ENCODE results near the gene ZIC4. TPM values are rescaled to one million over a fixed set of nuclear protein-coding genes. Genes with fewer than 3 reads are reported as not detected.

ZIC4 gene
- total and polyA plus RNA-seq, 2 of the 8 experiments (the other 6 are each of a cell fraction or from before 2014, with no cell fraction given) = 0.03 to 0.13 TPM

GRCh38 chr3:147395899-147396711 is 10.2 kb downstream of the ZIC4 start:
- no peak overlapping the region; the same call in 1 of the 2 replicates for H2AFZ ChIP-seq (ENCODE audit: low read length)
- H4K91ac ChIP-seq (replicated peaks; ENCODE audit: insufficient read length, low read length) = no peak overlapping the region
- H2BK20ac ChIP-seq (ENCODE audit: low read length) = no peak overlapping the region
- H3K23ac ChIP-seq (ENCODE audit: insufficient read length) = no peak overlapping the region
- H2BK120ac ChIP-seq (replicated peaks; ENCODE audit: low read depth, low read length) = no peak overlapping the region
- H3K9ac ChIP-seq (replicated peaks in 1 of 4; ENCODE audit: extremely low read depth in 1 of 4, low read depth in 3 of 4, low read length in 3 of 4) = no peak overlapping the region
- ChIA-PET POLR2A (ENCODE audit: partially characterized antibody) (interaction anchor here (0.6 to 3.1 kb wide), 7 partner anchors 8 to 27 kb away, joined by 3 to 24 read pairs (median 4); no protein-coding TSS in a partner anchor), CTCF (ENCODE audit: partially characterized antibody) (interaction anchor here (0.5 to 27.3 kb wide), 13 partner anchors 8 to 276 kb away, joined by 3 to 485 read pairs (median 4); partner anchors contain the start of gene ZIC1)
- no peaks in the 10 kb centered on the region for H3K36me3 ChIP-seq (ENCODE audit: control insufficient read depth in 2 of 4, insufficient read depth in 4 of 4, low read length in 3 of 4)
- H4K8ac ChIP-seq (ENCODE audit: extremely low read depth, insufficient read depth, low read length) = peak overlapping the region; percentile 72
- H3K79me1 ChIP-seq (ENCODE audit: low read depth, low read length) = no peaks in the 10 kb centered on the region; the same call in 1 of the 2 replicates
- H3K27ac ChIP-seq (ENCODE audit: low read depth, low read length) = no peak overlapping the region
- peaks cover 25% of the 10 kb centered on the region for H3K23me2 ChIP-seq (ENCODE audit: low read depth, low read length)
- H4K20me1 ChIP-seq (replicated peaks in 1 of 2; ENCODE audit: control insufficient read depth in 1 of 2, insufficient read depth in 2 of 2, low read length in 2 of 2) = peaks cover 0 to 7% of the 10 kb centered on the region in 2 experiments
- H3K14ac ChIP-seq (ENCODE audit: insufficient read length) = no peak overlapping the region
- H3K9me3 ChIP-seq (ENCODE audit: insufficient read depth in 2 of 2, low read depth in 1 of 2, low read length in 1 of 2) = no peaks in the 10 kb centered on the region
- peaks cover 4 to 43% (median 17%) of the 10 kb centered on the region in 4 experiments for H3K4me1 ChIP-seq (replicated peaks in 1 of 4; ENCODE audit: control insufficient read depth in 3 of 4, insufficient read depth in 4 of 4, low read length in 3 of 4)
- H3K27me3 ChIP-seq (replicated peaks in 1 of 4; ENCODE audit: control insufficient read depth in 3 of 4, extremely low read depth in 1 of 4, insufficient read depth in 3 of 4, low read length in 3 of 4) = peaks cover 52 to 92% (median 85%) of the 10 kb centered on the region in 4 experiments
- H3K4me2 ChIP-seq (ENCODE audit: insufficient read depth in 1 of 2, low read depth in 2 of 2, low read length in 2 of 2) = peak overlapping the region; percentile 77 to 95
- FAIRE-seq (no peak), DNase-seq (ENCODE audit: low read depth in 1 of 2, low spot score in 2 of 2) (peak in 1 of 2 experiments; percentile 78)
- H2BK12ac ChIP-seq (ENCODE audit: low read depth, low read length) = peak overlapping the region; percentile 77; the same call in 1 of the 2 replicates
- 0 out of 2 replicates have a peak overlapping the region, but pooled peaks have one; percentile 28 for H2BK5ac ChIP-seq (ENCODE audit: low read depth, low read length)
- no peak overlapping the region for H2AK5ac ChIP-seq (ENCODE audit: low read depth, low read length)
- H2BK15ac ChIP-seq (ENCODE audit: low read length) = peak overlapping the region; percentile 92; the same call in 1 of the 2 replicates
- peak overlapping the region; percentile 54; the same call in 1 of the 2 replicates for H3K18ac ChIP-seq (ENCODE audit: extremely low read depth, low read length)
- H4K5ac ChIP-seq (ENCODE audit: insufficient read length, low read depth, low read length) = no peak overlapping the region
- no peak overlapping the region for H3K56ac ChIP-seq (replicated peaks; ENCODE audit: insufficient read length, low read depth, low read length)
- peak overlapping the region; percentile 2 to 59 (median 16); a peak in 6 of 8 replicates for H3K4me3 ChIP-seq (ENCODE audit: extremely low read depth in 1 of 4, insufficient read depth in 2 of 4, low read depth in 3 of 4, low read length in 4 of 4)
- WGBS, 2 experiments (ENCODE audit: extremely low coverage in 1 of 2, insufficient coverage in 1 of 2, insufficient read length in 1 of 2, insufficient replicate concordance in 2 of 2, low coverage in 1 of 2, low lambda C conversion rate in 2 of 2, missing lambda C conversion rate in 1 of 2) = 4% methylated on average over 64 of the region's 65 CpGs; no CpG with 5 or more reads in 1 of the 2 experiments
- no peaks in the 10 kb centered on the region for H3K79me2 ChIP-seq (ENCODE audit: control insufficient read depth in 1 of 2, insufficient read depth in 2 of 2, low read length in 2 of 2)
- H3K4ac ChIP-seq (replicated peaks; ENCODE audit: insufficient read length, low read depth, low read length) = no peak overlapping the region
- TF ChIP-seq SP4 (IDR thresholded peaks at IDR 0.05; ENCODE audit: low read length) (no peak), CTCF (IDR thresholded peaks at IDR 0.05; ENCODE audit: control extremely low read depth in 1 of 3, insufficient read depth in 1 of 3, low read depth in 1 of 3, low read length in 3 of 3) (no peak), YY1 (IDR thresholded peaks at IDR 0.05; ENCODE audit: low read depth, low read length) (peak; percentile 74; the same call in 1 of the 2 replicates), CREB1 (IDR thresholded peaks at IDR 0.05) (peak; percentile 10; the same call in 1 of the 2 replicates)
- TF ChIP-seq, protein P1, sequence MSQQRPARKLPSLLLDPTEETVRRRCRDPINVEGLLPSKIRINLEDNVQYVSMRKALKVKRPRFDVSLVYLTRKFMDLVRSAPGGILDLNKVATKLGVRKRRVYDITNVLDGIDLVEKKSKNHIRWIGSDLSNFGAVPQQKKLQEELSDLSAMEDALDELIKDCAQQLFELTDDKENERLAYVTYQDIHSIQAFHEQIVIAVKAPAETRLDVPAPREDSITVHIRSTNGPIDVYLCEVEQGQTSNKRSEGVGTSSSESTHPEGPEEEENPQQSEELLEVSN (IDR thresholded peaks at IDR 0.05) = peak; percentile 44; the same call in 1 of the 2 replicates
- TF ChIP-seq, protein P2, sequence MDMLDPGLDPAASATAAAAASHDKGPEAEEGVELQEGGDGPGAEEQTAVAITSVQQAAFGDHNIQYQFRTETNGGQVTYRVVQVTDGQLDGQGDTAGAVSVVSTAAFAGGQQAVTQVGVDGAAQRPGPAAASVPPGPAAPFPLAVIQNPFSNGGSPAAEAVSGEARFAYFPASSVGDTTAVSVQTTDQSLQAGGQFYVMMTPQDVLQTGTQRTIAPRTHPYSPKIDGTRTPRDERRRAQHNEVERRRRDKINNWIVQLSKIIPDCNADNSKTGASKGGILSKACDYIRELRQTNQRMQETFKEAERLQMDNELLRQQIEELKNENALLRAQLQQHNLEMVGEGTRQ (IDR thresholded peaks at IDR 0.05; ENCODE audit: low read length) = no peak

All from H1 (cell line).